ENCODE data around the gene MYEOV. TPM values are rescaled to one million over a fixed set of nuclear protein-coding genes. Genes with fewer than 3 reads are reported as not detected.

Gene MYEOV
- total RNA-seq, 4 donors from 2014 or later, result not detected

- peaks cover 0 to 16% (median 0%) of the 10 kb centered on the region in 4 donors for H3K27me3 ChIP-seq
- 93% methylated on average over 2 of the region's 8 CpGs for WGBS
- H3K4me3 ChIP-seq, result no peak overlapping the region
- no peak for DNase-seq (ENCODE audit: extremely low spot score)
- no peak for TF ChIP-seq EP300 (IDR thresholded peaks at IDR 0.05)
- no peak for TF ChIP-seq POLR2A (IDR thresholded peaks at IDR 0.05; ENCODE audit: low read depth)
- no peak for TF ChIP-seq POLR2AphosphoS5 (IDR thresholded peaks at IDR 0.05)
- TF ChIP-seq, protein P1, sequence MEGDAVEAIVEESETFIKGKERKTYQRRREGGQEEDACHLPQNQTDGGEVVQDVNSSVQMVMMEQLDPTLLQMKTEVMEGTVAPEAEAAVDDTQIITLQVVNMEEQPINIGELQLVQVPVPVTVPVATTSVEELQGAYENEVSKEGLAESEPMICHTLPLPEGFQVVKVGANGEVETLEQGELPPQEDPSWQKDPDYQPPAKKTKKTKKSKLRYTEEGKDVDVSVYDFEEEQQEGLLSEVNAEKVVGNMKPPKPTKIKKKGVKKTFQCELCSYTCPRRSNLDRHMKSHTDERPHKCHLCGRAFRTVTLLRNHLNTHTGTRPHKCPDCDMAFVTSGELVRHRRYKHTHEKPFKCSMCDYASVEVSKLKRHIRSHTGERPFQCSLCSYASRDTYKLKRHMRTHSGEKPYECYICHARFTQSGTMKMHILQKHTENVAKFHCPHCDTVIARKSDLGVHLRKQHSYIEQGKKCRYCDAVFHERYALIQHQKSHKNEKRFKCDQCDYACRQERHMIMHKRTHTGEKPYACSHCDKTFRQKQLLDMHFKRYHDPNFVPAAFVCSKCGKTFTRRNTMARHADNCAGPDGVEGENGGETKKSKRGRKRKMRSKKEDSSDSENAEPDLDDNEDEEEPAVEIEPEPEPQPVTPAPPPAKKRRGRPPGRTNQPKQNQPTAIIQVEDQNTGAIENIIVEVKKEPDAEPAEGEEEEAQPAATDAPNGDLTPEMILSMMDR (IDR thresholded peaks at IDR 0.05), result no peak
- intact Hi-C loops (cut with DNase I), result loop anchor here (10.0 kb wide), 1 partner anchor 145 kb away; no protein-coding TSS in a partner anchor
- no peaks in the 10 kb centered on the region for H3K36me3 ChIP-seq
- H3K9me3 ChIP-seq, result no peaks in the 10 kb centered on the region
- H3K4me1 ChIP-seq, result peaks cover 40 to 56% (median 52%) of the 10 kb centered on the region in 4 donors
- H3K27ac ChIP-seq (replicated peaks in 1 of 4), result no peak overlapping the region
Measured at GRCh38 chr11:69299572-69299971, 5.6 kb downstream of the MYEOV start.

- no peak for TF ChIP-seq POLR2A (IDR thresholded peaks at IDR 0.05; ENCODE audit: low read depth)
- TF ChIP-seq, protein P1 (IDR thresholded peaks at IDR 0.05), result no peak
- TF ChIP-seq POLR2AphosphoS5 (IDR thresholded peaks at IDR 0.05), result no peak
- TF ChIP-seq EP300 (IDR thresholded peaks at IDR 0.05), result no peak
- H3K36me3 ChIP-seq, result no peaks in the 10 kb centered on the region
- H3K9me3 ChIP-seq, result no peaks in the 10 kb centered on the region
- H3K4me3 ChIP-seq, result no peak overlapping the region
- H3K27ac ChIP-seq (replicated peaks in 1 of 4), result no peak overlapping the region
- 83% methylated on average over 11 of the region's 11 CpGs for WGBS
- no peak for DNase-seq (ENCODE audit: extremely low spot score)
- peaks cover 40 to 56% (median 52%) of the 10 kb centered on the region in 4 donors for H3K4me1 ChIP-seq
- intact Hi-C loops (cut with DNase I), result no loop called here
- H3K27me3 ChIP-seq, result peaks cover 0 to 11% (median 0%) of the 10 kb centered on the region in 4 donors
Measured at GRCh38 chr11:69300120-69301060, 6.4 kb downstream of the MYEOV start.

GRCh38 chr11:69301081-69301454 lies 7.1 kb downstream of the MYEOV start:
- Histone ChIP-seq H3K9me3 (no peaks in the 10 kb centered on the region), H3K27ac (replicated peaks in 1 of 4) (no peak overlapping the region), H3K36me3 (no peaks in the 10 kb centered on the region), H3K27me3 (peaks cover 0 to 8% (median 0%) of the 10 kb centered on the region in 4 donors), H3K4me3 (no peak overlapping the region), H3K4me1 (peaks cover 38 to 52% (median 48%) of the 10 kb centered on the region in 4 donors)
- WGBS, result over 99% methylated on average over 10 of the region's 11 CpGs
- TF ChIP-seq POLR2A (IDR thresholded peaks at IDR 0.05; ENCODE audit: low read depth) (no peak), POLR2AphosphoS5 (IDR thresholded peaks at IDR 0.05) (no peak), EP300 (IDR thresholded peaks at IDR 0.05) (no peak)
- TF ChIP-seq, protein P1 (IDR thresholded peaks at IDR 0.05), result no peak
- intact Hi-C loops (cut with DNase I), result no loop called here
- no peak for DNase-seq (ENCODE audit: extremely low spot score)

GRCh38 chr11:69301455-69302401 lies 7.8 kb downstream of the MYEOV start:
- TF ChIP-seq POLR2AphosphoS5 (IDR thresholded peaks at IDR 0.05) (no peak), EP300 (IDR thresholded peaks at IDR 0.05) (no peak), POLR2A (IDR thresholded peaks at IDR 0.05; ENCODE audit: low read depth) (no peak)
- TF ChIP-seq, protein P1 (IDR thresholded peaks at IDR 0.05), result no peak
- intact Hi-C loops (cut with DNase I), result no loop called here
- Histone ChIP-seq H3K9me3 (no peaks in the 10 kb centered on the region), H3K4me1 (peaks cover 32 to 46% (median 42%) of the 10 kb centered on the region in 4 donors), H3K4me3 (no peak overlapping the region), H3K36me3 (no peaks in the 10 kb centered on the region), H3K27me3 (peaks cover 0 to 2% (median 0%) of the 10 kb centered on the region in 4 donors), H3K27ac (replicated peaks in 1 of 4) (no peak overlapping the region)
- DNase-seq (ENCODE audit: extremely low spot score), result no peak
- 88% methylated on average over 13 of the region's 13 CpGs for WGBS

Measured in esophagus muscularis mucosa (tissue), 4 donors.